ENCODE data around the gene PLB1.

PLB1 gene

GRCh38 chr2:28668106-28668814 is 172.4 kb downstream of the PLB1 start:
- DNase-seq (ENCODE audit: low read depth in 2 of 2): no peak

- DNase-seq (ENCODE audit: low read depth in 2 of 2): no peak
These were observed 173.0 kb downstream of the PLB1 start for GRCh38 chr2:28668880-28669279.

- no peak for DNase-seq (ENCODE audit: low read depth in 2 of 2)
These were observed 175.0 kb downstream of the PLB1 start for GRCh38 chr2:28670856-28671255.

- DNase-seq (ENCODE audit: low read depth in 2 of 2): no peak
These were observed 177.5 kb downstream of the PLB1 start for GRCh38 chr2:28673338-28673737.

- no peak for DNase-seq (ENCODE audit: low read depth in 2 of 2)
These were observed 178.3 kb downstream of the PLB1 start for GRCh38 chr2:28674062-28674712.

GRCh38 chr2:28674713-28675068 is 178.8 kb downstream of the PLB1 start:
- no peak for DNase-seq (ENCODE audit: low read depth in 2 of 2)

- DNase-seq (ENCODE audit: low read depth in 2 of 2): no peak
These were observed 180.4 kb downstream of the PLB1 start for GRCh38 chr2:28676152-28676835.

- DNase-seq (ENCODE audit: low read depth in 2 of 2): no peak
These were observed 182.5 kb downstream of the PLB1 start for GRCh38 chr2:28678175-28678855.

- DNase-seq (ENCODE audit: low read depth in 2 of 2): no peak
These were observed 183.1 kb downstream of the PLB1 start for GRCh38 chr2:28678944-28679343.

- DNase-seq (ENCODE audit: low read depth in 2 of 2): no peak
These were observed 184.8 kb downstream of the PLB1 start for GRCh38 chr2:28680657-28681056.

GRCh38 chr2:28681158-28681571 is 185.3 kb downstream of the PLB1 start:
- peak; percentile 37 to 43 for DNase-seq (ENCODE audit: low read depth in 2 of 2)

GRCh38 chr2:28681606-28682005 is 185.7 kb downstream of the PLB1 start:
- peak in 1 of 2 donors; percentile 13 for DNase-seq (ENCODE audit: low read depth in 2 of 2)

- DNase-seq (ENCODE audit: low read depth in 2 of 2): no peak
These were observed 187.3 kb downstream of the PLB1 start for GRCh38 chr2:28683100-28683706.

- no peak for DNase-seq (ENCODE audit: low read depth in 2 of 2)
These were observed 188.4 kb downstream of the PLB1 start for GRCh38 chr2:28684142-28684858.

- no peak for DNase-seq (ENCODE audit: low read depth in 2 of 2)
These were observed 191.3 kb downstream of the PLB1 start for GRCh38 chr2:28687171-28687570.

- DNase-seq (ENCODE audit: low read depth in 2 of 2): no peak
These were observed 192.0 kb downstream of the PLB1 start for GRCh38 chr2:28687640-28688385.

GRCh38 chr2:28688818-28689217 is 193.0 kb downstream of the PLB1 start:
- no peak for DNase-seq (ENCODE audit: low read depth in 2 of 2)

- DNase-seq (ENCODE audit: low read depth in 2 of 2): no peak
These were observed 193.9 kb downstream of the PLB1 start for GRCh38 chr2:28689771-28690170.

GRCh38 chr2:28692411-28692810 is 196.6 kb downstream of the PLB1 start:
- DNase-seq (ENCODE audit: low read depth in 2 of 2): no peak

GRCh38 chr2:28693223-28693622 is 197.4 kb downstream of the PLB1 start:
- no peak for DNase-seq (ENCODE audit: low read depth in 2 of 2)
